HG02885 (cell line): ENCODE data around the gene NR3C1.

Source experiments
- ATAC-seq: cut with Tn5 transposase; IDR thresholded peaks from one replicate; pipeline ENCODE4 v1.9.1; 2021; ENCODE audit warnings: mild to moderate bottlenecking; ENCODE audit not compliant: unreplicated experiment, poor library complexity

The NR3C1 gene

DNA sequence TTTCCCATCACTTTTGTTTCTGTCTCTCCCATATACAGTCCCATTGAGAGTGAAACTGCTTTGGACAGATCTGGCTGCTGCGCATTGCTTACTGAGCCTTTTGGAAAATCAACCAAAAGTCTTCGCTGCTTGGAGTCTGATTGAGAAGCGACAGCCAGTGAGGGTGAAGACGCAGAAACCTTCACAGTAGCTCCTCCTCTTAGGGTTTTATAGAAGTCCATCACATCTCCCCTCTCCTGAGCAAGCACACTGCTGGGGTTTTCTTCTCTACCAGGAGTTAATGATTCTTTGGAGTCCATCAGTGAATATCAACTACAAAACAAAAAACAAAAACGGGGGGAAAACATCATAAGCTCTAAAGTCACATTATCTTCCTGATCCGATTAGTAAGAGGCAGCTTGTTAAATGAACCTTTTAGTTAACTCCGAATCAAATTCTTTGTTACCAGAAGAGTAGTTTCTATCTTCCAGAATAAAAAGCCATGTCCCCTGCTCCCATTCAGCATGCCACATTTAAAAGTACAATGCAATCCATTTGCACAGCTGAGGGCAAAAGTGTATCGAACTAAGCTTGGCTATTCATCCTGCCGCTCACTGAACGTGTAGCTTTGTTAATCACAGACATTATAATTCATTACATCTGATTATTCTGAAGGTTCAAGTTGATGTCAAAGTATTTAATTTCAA lies 2.8 kb downstream of the NR3C1 start:
- no peak for ATAC-seq

DNA sequence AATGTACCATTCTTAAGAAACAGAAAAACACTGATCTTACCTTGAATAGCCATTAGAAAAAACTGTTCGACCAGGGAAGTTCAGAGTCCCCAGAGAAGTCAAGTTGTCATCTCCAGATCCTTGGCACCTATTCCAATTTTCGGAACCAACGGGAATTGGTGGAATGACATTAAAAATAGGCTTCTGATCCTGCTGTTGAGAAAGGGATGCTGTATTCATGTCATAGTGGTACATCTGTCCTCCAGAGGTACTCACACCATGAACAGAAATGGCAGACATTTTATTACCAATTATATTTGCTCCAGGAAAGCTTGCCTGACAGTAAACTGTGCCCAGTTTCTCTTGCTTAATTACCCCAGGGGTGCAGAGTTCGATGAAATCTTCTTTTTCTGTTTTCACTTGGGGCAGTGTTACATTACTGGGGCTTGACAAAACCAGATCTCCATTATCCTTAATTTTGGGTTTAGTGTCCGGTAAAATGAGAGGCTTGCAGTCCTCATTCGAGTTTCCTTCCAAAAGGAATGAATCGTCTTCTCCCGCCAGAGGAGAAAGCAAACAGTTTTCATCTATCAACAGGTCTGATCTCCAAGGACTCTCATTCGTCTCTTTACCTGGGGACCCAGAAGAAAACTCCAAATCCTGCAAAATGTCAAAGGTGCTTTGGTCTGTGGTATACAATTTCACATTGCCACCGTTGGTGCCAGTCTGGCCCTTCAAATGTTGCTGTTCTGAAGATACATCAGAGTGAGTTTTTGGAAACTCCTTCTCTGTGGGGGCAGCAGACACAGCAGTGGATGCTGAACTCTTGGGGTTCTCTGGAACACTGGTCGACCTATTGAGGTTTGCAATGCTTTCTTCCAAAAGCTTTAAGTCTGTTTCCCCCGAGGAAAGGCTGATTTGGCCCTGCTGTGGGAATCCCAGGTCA lies 3.6 kb downstream of the NR3C1 start:
- ATAC-seq = no peak

DNA sequence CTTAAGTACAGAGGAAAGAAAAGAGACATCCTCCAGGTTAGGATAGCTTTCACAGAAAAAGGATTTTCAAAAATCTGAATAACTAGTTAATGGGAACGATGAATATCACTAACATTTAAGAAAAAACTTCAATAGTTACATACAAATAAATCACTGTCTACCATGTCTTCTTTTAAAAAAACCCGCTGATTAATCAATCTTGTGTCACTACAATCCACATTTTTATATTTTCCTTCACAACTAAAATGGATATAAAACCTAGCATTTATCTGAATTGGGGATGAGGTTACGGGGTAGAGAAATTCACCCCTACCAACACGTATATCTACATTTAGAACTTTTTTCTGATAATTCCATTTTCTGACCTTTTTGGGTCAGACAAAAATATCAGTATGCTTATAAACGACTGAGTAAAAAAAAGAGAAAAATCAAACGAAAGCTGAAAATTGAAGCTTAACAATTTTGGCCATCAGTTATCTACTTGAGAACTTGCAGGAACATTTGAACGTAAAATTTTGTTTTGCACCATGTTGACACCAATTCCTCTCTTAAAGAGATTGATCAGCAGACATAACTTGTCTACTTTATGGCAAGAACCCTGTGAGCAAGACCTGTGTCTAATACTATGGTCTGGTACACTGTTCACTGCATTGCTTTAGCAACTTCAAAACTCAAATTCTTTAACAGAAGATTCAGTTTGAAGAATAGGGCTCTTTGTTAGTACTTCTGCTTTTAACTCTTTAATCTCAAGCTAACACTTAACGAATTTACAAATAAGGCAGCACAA lies 4.8 kb downstream of the NR3C1 start:
- no peak for ATAC-seq

DNA sequence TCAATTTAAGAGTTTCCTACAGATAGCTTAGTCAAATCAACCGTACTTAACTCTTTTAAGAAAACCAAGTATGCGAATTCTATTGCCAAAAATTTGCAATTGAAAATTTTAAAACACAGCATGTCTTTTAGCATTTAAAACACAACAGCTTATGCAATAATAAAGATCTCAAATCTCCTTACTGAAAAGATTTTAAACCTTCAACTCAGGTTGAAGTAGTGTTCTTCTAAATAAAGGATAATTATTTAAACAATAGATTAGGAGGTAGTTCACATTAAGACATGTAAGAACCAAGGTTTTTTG lies 5.5 kb downstream of the NR3C1 start:
- ATAC-seq = no peak

DNA sequence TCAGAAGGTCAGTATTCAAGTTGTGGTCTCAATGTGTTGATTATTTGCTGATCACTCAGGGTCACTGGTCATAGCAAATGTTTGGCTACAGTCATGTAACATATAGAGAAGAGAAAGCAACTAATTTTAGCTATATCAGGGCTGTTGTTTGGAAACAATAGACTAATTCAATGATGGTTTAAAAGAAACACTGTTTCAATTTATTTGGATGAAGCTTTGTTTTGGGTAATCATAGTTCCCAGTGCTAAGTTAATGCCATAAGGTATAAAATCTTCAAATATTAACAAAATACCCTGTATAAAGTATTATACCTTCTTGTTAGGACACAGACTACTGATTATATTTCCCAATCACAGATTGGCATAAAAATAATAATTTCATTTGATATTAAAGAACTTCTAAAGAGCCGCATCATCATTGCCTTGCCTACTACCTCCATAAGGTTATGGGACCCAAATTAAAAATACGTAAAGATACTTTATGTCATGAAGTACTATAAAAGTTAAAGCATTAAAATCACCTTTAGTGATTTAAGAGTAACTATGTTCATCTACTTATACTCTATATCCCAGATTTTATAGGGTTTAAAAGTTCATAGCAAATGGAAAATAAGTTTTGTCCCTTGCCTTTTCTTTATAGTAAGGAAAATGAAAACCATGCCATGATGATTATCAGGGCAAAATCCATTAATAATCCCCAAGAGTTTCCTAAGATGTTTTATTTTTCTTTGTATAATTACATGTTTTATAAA lies 6.0 kb downstream of the NR3C1 start:
- no peak for ATAC-seq

DNA sequence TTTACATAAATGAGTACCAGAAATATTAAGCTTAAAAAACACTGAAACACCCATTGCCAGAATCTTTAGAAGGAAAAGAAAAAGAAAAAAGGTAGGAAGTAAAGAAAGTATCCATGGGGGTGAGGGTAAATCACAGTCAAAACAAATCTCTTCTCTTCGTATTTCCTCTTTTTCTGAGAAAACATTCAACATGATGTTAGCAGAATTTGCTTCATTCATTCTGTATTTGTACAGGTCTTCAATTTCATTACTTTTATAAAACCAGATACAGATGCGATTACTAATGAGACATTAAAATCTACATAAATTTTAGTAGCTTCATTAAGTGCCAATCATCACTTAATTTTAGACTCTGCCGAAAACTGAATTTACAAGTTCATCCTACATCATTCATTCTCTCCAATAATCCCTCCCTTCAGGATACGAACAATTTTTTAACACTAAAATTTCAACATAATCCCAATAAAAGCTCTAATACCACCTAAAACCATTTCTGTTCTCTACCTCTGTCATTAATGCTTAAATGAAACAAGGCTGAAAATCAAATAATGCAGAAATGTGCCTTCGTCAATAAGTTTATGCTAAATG lies 7.0 kb downstream of the NR3C1 start:
- ATAC-seq = no peak

DNA sequence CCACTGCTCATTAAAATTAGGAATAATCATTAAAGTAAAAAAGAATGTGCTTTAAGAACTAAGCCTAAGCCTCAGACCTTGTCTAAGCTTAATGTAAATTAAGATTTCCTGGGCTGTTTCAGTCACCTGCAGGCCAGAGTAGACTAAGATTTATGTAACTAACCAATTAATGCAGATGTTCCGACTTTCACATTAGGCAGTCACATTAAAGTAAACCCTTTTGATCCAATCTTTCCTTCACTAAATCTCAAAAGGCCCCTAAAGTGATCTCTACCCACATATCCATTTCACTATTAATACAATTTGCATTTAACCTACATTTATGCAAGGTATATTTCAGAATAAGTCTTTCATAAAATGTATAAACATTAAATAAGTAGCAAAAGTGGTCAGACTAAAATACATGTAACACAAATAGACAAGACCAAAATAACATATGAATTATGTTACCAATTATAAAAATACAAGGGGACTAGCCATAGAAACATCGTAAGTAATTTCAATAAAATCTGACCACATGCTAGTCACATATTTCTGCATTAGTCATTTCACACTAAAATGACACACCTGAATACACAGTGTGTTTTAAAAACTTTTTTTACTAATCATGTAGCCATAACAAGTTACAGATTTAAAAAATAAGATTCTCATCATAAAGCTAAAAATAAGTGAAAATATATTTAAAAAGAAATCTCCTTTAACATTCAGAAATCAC lies 7.7 kb downstream of the NR3C1 start:
- peak; percentile 66 for ATAC-seq

DNA sequence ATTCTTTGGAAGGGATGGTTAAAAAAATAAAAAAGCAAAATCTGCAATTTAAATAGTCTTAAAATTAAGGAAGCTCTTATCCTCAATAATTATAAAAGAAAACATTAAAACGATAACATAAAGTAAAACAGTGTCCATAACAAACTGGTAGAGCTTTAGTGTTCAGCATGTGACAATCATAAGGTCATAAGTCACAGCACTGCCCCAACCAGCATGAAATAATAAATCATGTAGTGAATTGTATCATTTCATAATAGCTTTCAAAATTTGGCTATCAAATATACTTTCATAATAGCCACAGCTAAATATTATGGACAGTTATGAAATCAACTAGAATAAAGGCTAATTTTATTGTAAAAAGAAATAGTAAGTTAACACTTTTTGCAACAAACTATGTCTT lies 10.0 kb downstream of the NR3C1 start:
- no peak for ATAC-seq

DNA sequence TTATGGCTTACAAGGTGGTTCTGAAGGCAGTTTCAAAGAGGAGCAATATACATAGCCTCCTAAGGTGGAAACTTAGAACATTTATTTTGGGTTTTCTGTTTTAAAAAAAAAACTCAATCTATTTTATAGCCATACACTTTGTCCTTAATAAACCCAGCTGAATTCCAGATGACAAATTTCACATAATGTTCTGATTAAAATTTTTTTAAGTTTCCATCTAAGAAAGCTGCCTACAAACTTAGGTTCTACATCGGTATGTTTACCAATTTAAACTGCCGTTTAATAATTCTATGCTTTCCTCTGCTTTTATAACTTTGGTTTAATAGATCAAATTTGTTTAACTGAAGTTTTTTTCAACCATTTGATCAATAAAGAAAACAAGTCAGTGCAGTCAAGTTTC lies 12.5 kb downstream of the NR3C1 start:
- ATAC-seq = no peak

DNA sequence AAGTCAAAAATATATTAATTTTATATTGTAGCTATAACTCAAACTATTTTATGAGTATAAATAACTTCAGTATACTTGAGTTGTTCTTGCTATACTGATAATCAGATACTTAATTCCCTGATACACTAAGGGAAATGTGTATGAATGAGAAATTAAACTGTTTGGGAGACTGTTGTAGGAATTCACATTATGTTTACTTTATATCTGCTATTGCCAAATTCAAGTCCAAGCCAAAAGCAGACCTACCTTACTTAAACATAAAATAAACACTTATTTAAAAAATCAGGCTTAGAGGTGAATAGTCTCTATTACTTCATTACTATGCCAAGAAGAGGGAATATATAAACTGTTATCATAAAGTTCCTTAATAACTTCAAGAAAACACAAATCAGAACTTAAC lies 13.2 kb downstream of the NR3C1 start:
- no peak for ATAC-seq

DNA sequence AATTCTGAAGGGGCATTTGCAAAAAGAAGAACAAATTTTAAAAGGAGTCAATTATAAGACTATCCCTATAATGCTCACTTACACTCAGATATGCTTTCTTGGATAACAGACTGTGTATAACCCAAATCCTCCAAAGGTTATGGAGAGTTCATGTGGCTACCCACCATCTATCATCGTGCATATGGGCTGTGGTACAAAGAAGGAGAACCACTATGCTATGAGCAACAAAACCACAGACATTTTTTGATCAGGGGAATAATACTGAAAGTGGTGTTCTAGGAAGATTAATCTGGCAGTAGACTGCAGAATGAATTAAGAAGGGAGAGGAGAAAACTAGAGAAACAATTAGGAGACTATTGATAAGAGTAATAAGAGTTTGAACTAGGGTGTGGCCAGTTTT lies 16.8 kb downstream of the NR3C1 start:
- no peak for ATAC-seq

DNA sequence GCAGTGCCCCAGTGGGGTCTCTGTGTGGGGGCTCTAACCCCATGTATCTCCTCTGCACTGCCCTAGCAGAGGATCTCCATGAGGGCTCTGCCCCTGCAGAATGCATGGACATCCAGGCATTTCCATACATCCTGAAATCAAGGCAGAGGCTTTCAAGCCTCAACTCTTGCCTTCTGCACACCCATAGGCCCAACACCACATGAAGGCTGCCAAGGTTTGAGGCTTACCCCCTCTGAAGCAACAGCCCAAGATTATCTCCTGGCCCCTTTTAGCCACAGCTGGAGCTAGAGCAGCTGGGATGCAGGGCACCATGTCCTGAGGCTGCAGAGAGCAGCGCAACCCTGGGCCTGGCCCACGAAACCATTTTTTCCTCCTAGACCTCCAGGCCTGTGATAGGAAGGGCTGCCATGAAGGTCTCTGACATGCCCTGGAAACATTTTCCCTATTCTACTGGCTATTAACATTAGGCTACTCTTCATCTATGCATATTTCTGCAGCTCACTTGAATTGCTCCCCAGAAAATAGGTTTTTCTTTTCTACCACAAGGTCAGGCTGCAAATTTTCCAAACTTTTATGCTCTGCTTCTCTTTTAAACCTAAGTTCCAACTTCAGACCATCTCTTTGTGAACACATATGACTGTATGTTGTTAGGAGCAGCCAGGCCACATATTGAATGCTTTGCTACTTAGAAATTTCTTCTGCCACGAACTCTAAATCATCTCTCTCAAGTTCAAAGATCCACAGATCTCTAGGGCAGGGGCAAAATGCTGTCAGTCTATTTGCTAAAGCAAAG lies 18.4 kb downstream of the NR3C1 start:
- no peak for ATAC-seq

DNA sequence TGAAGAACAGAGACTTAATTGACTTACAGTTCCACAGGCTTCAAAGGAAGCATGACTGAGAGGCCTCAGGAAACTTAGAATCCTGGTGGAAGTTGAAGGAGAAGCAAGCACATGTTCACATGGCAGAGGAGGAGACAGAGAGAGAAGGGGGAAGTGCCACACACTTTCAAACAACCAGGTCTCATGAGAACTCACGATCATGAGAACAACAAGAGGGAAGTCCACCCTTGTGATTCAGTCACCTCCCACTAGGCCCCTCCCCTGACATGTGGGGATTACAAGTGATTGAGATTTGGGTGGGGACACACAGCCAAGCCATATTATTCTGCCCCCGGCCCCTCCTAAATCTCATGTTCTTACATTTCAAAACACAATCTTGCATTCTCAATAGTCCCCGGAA lies 19.5 kb downstream of the NR3C1 start:
- no peak for ATAC-seq

DNA sequence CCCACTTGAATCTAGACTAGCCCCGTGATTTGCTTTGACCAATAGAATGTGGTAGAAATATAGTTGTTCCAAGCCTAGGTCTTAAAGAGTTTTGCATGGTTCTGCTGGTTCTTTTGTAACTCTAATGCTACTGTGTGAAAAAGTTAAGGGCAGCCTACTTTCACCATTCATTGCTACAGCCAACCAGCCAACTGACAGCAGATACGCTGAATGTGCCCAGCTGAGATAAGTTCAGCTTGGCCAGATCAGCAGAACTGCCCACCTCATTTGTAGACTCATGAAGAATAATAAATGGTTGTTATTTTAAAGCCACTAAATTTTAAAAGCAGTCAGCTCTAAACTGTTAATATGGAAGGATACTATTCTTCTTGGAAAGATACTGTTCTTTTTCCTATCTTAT lies 23.9 kb downstream of the NR3C1 start:
- ATAC-seq = no peak

DNA sequence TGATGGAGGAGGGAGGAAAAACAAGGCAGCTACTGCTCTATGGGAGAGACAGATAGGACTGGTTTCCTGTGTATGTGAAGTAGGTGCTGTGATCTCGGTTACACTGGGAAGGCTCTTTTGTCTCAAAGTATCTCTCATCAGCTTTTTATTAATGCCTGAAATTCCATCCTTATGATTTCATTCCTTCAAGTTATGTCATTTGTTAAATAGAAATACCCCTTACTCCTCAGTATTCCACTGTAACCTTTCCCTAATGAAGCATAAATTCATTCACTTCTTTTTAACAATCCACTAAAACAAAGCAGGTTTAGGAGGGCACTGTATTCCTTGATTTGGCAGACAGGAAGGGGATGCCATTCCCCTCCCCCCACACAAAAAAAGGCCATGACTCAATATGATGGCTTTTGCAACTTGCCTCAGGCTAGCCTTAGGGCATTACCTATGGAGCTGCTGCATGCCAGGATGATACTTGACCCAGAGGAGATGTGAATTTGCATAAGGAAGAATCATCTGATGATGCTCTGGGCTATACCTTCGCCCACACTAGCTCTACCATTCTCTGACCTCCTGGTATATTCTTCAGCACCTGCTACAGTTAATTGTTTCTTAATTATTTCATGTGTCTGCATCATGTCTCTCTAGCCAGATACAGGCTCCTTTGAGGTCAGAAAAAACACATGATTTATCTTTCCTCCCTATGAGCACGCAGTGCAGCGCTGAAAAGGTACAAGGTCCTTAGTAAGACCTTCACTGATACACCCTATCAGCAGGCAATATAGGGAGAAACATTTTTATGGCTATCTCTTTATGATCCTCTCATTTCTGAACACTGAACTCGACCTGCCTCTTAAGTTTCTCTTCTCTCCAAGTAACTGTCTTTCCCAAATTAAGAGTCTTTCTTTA lies 26.3 kb downstream of the NR3C1 start:
- ATAC-seq = no peak

DNA sequence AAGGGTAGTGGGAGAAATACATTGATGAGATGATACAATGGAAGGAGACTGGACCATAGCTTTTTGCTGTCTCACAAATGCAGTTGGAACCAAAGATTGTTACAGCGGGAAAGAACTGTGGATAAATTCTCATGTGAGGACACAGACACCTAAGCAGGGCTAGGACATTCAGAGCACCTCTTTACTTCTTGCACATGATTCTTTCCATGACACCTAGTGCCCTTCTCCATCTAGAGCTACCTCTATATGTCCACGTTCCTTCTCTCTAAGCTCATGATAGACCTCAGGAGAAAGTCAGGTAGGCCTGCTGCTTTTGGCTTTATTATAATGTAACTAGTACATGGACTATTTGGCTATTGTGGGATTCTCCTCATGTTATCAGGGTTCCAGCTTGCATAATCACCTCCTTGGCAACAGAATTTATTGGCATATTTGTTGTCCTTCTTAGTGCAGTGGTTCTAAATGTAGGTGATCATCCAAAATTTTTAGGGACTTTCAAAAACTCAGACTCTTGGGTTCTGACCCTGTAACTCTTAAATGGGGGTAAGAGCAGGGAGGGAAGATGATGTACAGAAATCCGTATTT lies 27.2 kb downstream of the NR3C1 start:
- no peak for ATAC-seq

DNA sequence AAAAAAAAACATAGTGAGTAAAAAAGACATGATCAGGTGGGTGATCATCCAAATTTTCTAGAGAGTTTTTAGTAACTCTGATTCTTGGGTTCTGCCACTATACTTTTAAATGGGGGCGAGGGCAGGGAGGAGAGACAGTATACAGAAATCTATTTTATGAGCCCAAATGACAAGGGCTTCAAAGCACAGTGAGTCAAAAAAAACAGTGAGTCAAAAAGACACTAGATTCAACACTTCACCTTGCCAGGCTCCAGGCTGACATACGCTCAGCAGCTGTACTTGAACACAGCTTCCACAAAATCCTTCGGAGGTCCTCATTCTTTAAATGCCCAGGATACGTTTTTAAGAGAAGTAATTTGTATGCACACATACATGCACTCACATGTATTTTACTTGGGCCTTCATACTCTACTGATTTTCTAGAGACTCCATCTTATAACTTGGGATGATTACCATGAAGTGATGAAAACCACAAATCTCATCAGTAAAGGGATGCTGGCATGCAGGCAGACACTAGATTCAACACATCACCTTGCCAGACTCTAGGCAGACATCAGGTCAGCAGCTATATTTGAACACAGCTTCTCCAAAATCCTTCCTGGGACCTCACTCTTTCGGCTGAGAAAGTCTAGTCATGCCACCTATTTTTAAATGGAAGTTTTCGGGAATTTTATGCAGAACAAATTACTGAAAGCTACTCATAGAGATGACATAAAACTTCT lies 28.8 kb downstream of the NR3C1 start:
- no peak for ATAC-seq
